ENCODE data around the gene PPIE. TPM values are rescaled to one million over a fixed set of nuclear protein-coding genes. Genes with fewer than 3 reads are reported as not detected.

Gene PPIE
- total and polyA plus RNA-seq, 2 of the 8 experiments (the other 6 are each of a cell fraction or from before 2014, with no cell fraction given) = 38.9 to 56.1 TPM

GRCh38 chr1:39812913-39813312, 74.2 kb downstream of the PPIE start:
- Histone ChIP-seq H3K36me3 (ENCODE audit: control insufficient read depth in 2 of 4, insufficient read depth in 4 of 4, low read length in 3 of 4) (no peaks in the 10 kb centered on the region), H3K23ac (ENCODE audit: insufficient read length) (no peak overlapping the region), H3K9me3 (ENCODE audit: insufficient read depth in 2 of 2, low read depth in 1 of 2, low read length in 1 of 2) (peaks cover 0 to 4% of the 10 kb centered on the region in 2 experiments; a peak in 1 of 4 replicates), H3K23me2 (ENCODE audit: low read depth, low read length) (no peaks in the 10 kb centered on the region), H3K27ac (ENCODE audit: low read depth, low read length) (no peak overlapping the region), H3K9ac (replicated peaks in 1 of 4; ENCODE audit: extremely low read depth in 1 of 4, low read depth in 3 of 4, low read length in 3 of 4) (no peak overlapping the region), H2BK120ac (replicated peaks; ENCODE audit: low read depth, low read length) (no peak overlapping the region), H4K20me1 (replicated peaks in 1 of 2; ENCODE audit: control insufficient read depth in 1 of 2, insufficient read depth in 2 of 2, low read length in 2 of 2) (no peaks in the 10 kb centered on the region), H2BK12ac (ENCODE audit: low read depth, low read length) (no peak overlapping the region), H4K5ac (ENCODE audit: insufficient read length, low read depth, low read length) (no peak overlapping the region), H3K4me2 (ENCODE audit: insufficient read depth in 1 of 2, low read depth in 2 of 2, low read length in 2 of 2) (no peak overlapping the region), H3K56ac (replicated peaks; ENCODE audit: insufficient read length, low read depth, low read length) (no peak overlapping the region), H3K27me3 (replicated peaks in 1 of 4; ENCODE audit: control insufficient read depth in 3 of 4, extremely low read depth in 1 of 4, insufficient read depth in 3 of 4, low read length in 3 of 4) (no peaks in the 10 kb centered on the region), H3K14ac (ENCODE audit: insufficient read length) (no peak overlapping the region), H3K4ac (replicated peaks; ENCODE audit: insufficient read length, low read depth, low read length) (no peak overlapping the region), H3K4me3 (ENCODE audit: extremely low read depth in 1 of 4, insufficient read depth in 2 of 4, low read depth in 3 of 4, low read length in 4 of 4) (no peak overlapping the region), H2AK5ac (ENCODE audit: low read depth, low read length) (no peak overlapping the region), H3K18ac (ENCODE audit: extremely low read depth, low read length) (no peak overlapping the region), H3K79me2 (ENCODE audit: control insufficient read depth in 1 of 2, insufficient read depth in 2 of 2, low read length in 2 of 2) (no peaks in the 10 kb centered on the region), H3K79me1 (ENCODE audit: low read depth, low read length) (no peaks in the 10 kb centered on the region), H4K91ac (replicated peaks; ENCODE audit: insufficient read length, low read length) (no peak overlapping the region), H2BK5ac (ENCODE audit: low read depth, low read length) (no peak overlapping the region), H4K8ac (ENCODE audit: extremely low read depth, insufficient read depth, low read length) (no peak overlapping the region), H3K4me1 (replicated peaks in 1 of 4; ENCODE audit: control insufficient read depth in 3 of 4, insufficient read depth in 4 of 4, low read length in 3 of 4) (no peaks in the 10 kb centered on the region), H2AFZ (ENCODE audit: low read length) (no peak overlapping the region), H2BK15ac (ENCODE audit: low read length) (no peak overlapping the region), H2BK20ac (ENCODE audit: low read length) (no peak overlapping the region)
- no peak for DNase-seq (ENCODE audit: low read depth in 1 of 2, low spot score in 2 of 2)
- 88% methylated on average over 3 of the region's 3 CpGs; no CpG with 5 or more reads in 1 of the 2 experiments for WGBS, 2 experiments (ENCODE audit: extremely low coverage in 1 of 2, insufficient coverage in 1 of 2, insufficient read length in 1 of 2, insufficient replicate concordance in 2 of 2, low coverage in 1 of 2, low lambda C conversion rate in 2 of 2, missing lambda C conversion rate in 1 of 2)
- FAIRE-seq = no peak
- TF ChIP-seq GABPA (IDR thresholded peaks at IDR 0.05; ENCODE audit: borderline replicate concordance, insufficient read depth, low read length) = no peak
- no peak for TF ChIP-seq CBX8 (IDR thresholded peaks at IDR 0.05; ENCODE audit: borderline replicate concordance, low read depth, low read length)
- POLR2A ChIA-PET (ENCODE audit: partially characterized antibody) = no interaction called here
- CTCF ChIA-PET (ENCODE audit: partially characterized antibody) = interaction anchor here (6.3 kb wide), 1 partner anchor 107 kb away, joined by 79 read pairs; no protein-coding TSS in a partner anchor

Small RNA genes within 50 kb of the gene (small RNA-seq; reads per million reads assigned to genes)
- gene AL033527.1 (ENCODE audit: insufficient read depth) (not detected), gene RNU7-121P (ENCODE audit: insufficient read depth) (not detected)

Other genes with a start within 250 kb of the PPIE start
- gene BMP8A, start 247.2 kb upstream of the PPIE start, total RNA-seq (2021; fragmentation: NEBNext Ultra II Directional; extraction: Animal tissue kit (Norgen Biotek cat#: 25700)) = 0.43 and 0.63 TPM in 2 replicates
- 0.38 and 0.41 TPM in 2 replicates for gene BMP8A, start 247.2 kb upstream of the PPIE start, polyA plus RNA-seq (2011; rRNA removed)
- 333 and 341 TPM in 2 replicates for gene PABPC4, start 162.1 kb upstream of the PPIE start, total RNA-seq (2021; fragmentation: NEBNext Ultra II Directional; extraction: Animal tissue kit (Norgen Biotek cat#: 25700))
- gene PABPC4, start 162.1 kb upstream of the PPIE start, polyA plus RNA-seq (2011; rRNA removed) = 147 and 172 TPM in 2 replicates
- gene HEYL, start 99.2 kb upstream of the PPIE start, total RNA-seq (2021; fragmentation: NEBNext Ultra II Directional; extraction: Animal tissue kit (Norgen Biotek cat#: 25700)) = 3.1 and 3.5 TPM in 2 replicates
- gene HEYL, start 99.2 kb upstream of the PPIE start, polyA plus RNA-seq (2011; rRNA removed) = 1.8 and 2.9 TPM in 2 replicates
- not detected in 2 replicates for gene NT5C1A, start 66.8 kb upstream of the PPIE start, total RNA-seq (2021; fragmentation: NEBNext Ultra II Directional; extraction: Animal tissue kit (Norgen Biotek cat#: 25700))
- gene NT5C1A, start 66.8 kb upstream of the PPIE start, polyA plus RNA-seq (2011; rRNA removed) = 0.06 TPM in 1 of 2 replicates, not detected in the other
- 0.46 and 0.54 TPM in 2 replicates for gene HPCAL4, start 47.4 kb upstream of the PPIE start, total RNA-seq (2021; fragmentation: NEBNext Ultra II Directional; extraction: Animal tissue kit (Norgen Biotek cat#: 25700))
- gene HPCAL4, start 47.4 kb upstream of the PPIE start, polyA plus RNA-seq (2011; rRNA removed) = 0.55 and 0.74 TPM in 2 replicates
- 2.9 TPM in 2 replicates for gene OXCT2, start 32.5 kb downstream of the PPIE start, total RNA-seq (2021; fragmentation: NEBNext Ultra II Directional; extraction: Animal tissue kit (Norgen Biotek cat#: 25700))
- 2.6 and 3.4 TPM in 2 replicates for gene OXCT2, start 32.5 kb downstream of the PPIE start, polyA plus RNA-seq (2011; rRNA removed)
- gene BMP8B, start 50.0 kb downstream of the PPIE start, total RNA-seq (2021; fragmentation: NEBNext Ultra II Directional; extraction: Animal tissue kit (Norgen Biotek cat#: 25700)) = 0.37 and 0.54 TPM in 2 replicates
- gene BMP8B, start 50.0 kb downstream of the PPIE start, polyA plus RNA-seq (2011; rRNA removed) = 0.50 and 0.52 TPM in 2 replicates
- 30.3 and 32.3 TPM in 2 replicates for gene TRIT1, start 144.6 kb downstream of the PPIE start, total RNA-seq (2021; fragmentation: NEBNext Ultra II Directional; extraction: Animal tissue kit (Norgen Biotek cat#: 25700))
- gene TRIT1, start 144.6 kb downstream of the PPIE start, polyA plus RNA-seq (2011; rRNA removed) = 9.1 and 11.1 TPM in 2 replicates
- 28.8 and 29.9 TPM in 2 replicates for gene MYCL, start 163.0 kb downstream of the PPIE start, total RNA-seq (2021; fragmentation: NEBNext Ultra II Directional; extraction: Animal tissue kit (Norgen Biotek cat#: 25700))
- 20.3 and 30.3 TPM in 2 replicates for gene MYCL, start 163.0 kb downstream of the PPIE start, polyA plus RNA-seq (2011; rRNA removed)
- 25.9 and 26.6 TPM in 2 replicates for gene MFSD2A, start 216.3 kb downstream of the PPIE start, total RNA-seq (2021; fragmentation: NEBNext Ultra II Directional; extraction: Animal tissue kit (Norgen Biotek cat#: 25700))
- 18.3 and 25.6 TPM in 2 replicates for gene MFSD2A, start 216.3 kb downstream of the PPIE start, polyA plus RNA-seq (2011; rRNA removed)